Transverse colon (tissue), 3 donors: ENCODE data around the gene MRPL11.

Experiments
- EP300 ChIP-seq: sonication (generic); formaldehyde crosslinking; IDR thresholded peaks from one replicate; pipeline ENCODE4 v1.6.1; 2017; ENCODE audit warnings: antibody characterized with exemption, low read depth
- TF ChIP-seq, protein P1 (sequence below), 5 experiments: fragments of 200-600 bp in 3 of 5; fragments of 450-650 bp in 2 of 5; sonication (generic) in 3 of 5; IDR thresholded peaks; 1 replicate in 2 of 5; 2 replicates in 3 of 5; pipeline ENCODE4 v1.5.1; 2016 to 2017; ENCODE audit warnings: antibody characterized with exemption in 5 of 5, inconsistent platforms in 3 of 5, mild to moderate bottlenecking in 2 of 5, moderate library complexity in 1 of 5

DNA sequence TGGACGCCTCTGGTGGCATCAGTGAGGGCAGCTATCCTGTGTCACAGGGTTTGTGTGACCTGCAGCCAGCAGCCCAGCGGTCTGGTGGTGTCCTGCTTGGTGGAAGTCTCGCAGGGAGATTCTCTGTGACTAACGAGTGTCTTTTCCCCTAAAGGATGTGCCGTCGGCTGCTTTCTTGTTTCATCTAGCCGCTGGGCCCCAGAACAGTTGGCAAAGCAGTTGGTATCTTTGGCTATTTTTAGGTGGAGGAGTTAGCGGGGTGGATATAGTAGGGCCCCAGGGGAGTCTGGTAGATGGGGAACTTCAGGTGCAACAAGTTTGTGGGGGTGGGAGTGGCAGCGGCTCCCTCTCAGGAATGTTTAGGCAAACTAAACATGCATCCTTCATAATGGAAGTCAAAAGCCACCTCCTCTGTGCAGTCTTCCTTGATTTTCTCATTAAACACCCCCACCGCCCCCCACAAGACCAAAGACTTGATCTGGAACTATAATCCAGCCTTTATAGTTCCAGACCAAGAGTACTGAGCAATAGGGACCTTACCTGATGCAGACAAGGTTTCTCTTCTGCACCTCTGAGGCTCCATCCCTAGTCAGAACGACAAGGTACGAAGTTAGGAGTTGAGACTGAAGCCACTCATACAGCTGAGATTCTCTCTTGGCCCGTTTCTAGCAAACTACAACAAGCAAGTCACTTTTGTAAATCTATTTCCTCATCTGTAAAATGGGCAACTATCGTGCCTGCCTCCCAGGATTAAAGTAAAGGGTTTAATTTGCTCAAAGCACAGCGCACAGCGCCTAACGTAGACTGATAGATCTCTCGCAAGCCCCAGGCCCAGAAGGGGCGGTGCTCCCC lies 27.0 kb upstream of the MRPL11 start:
- TF ChIP-seq, protein P1, sequence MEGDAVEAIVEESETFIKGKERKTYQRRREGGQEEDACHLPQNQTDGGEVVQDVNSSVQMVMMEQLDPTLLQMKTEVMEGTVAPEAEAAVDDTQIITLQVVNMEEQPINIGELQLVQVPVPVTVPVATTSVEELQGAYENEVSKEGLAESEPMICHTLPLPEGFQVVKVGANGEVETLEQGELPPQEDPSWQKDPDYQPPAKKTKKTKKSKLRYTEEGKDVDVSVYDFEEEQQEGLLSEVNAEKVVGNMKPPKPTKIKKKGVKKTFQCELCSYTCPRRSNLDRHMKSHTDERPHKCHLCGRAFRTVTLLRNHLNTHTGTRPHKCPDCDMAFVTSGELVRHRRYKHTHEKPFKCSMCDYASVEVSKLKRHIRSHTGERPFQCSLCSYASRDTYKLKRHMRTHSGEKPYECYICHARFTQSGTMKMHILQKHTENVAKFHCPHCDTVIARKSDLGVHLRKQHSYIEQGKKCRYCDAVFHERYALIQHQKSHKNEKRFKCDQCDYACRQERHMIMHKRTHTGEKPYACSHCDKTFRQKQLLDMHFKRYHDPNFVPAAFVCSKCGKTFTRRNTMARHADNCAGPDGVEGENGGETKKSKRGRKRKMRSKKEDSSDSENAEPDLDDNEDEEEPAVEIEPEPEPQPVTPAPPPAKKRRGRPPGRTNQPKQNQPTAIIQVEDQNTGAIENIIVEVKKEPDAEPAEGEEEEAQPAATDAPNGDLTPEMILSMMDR (IDR thresholded peaks at IDR 0.05) = no peak
- TF ChIP-seq EP300 = no peak
